ENCODE results near the gene RGL2.

The RGL2 gene

GRCh38 chr6:33249732-33250630, 48.8 kb downstream of the RGL2 start:
- no peak for ATAC-seq
- H3K9me3 Mint-ChIP-seq, result no peaks in the 10 kb centered on the region

GRCh38 chr6:33248932-33249731, 49.6 kb downstream of the RGL2 start:
- Mint-ChIP-seq H3K36me3 (peaks cover 32% of the 10 kb centered on the region), H3K27ac (peak overlapping the region; percentile 91), H3K27me3 (no peaks in the 10 kb centered on the region), H3K4me3 (peak overlapping the region; percentile 82), H3K4me1 (peaks cover 40% of the 10 kb centered on the region), H3K9me3 (no peaks in the 10 kb centered on the region)
- peak; percentile 96 for ATAC-seq

More at GRCh38 chr6:33249732-33250630, 48.8 kb downstream of the RGL2 start:
- Mint-ChIP-seq H3K27ac (peak overlapping the region; percentile 91), H3K36me3 (peaks cover 32% of the 10 kb centered on the region), H3K4me1 (peaks cover 40% of the 10 kb centered on the region), H3K27me3 (no peaks in the 10 kb centered on the region), H3K4me3 (peak overlapping the region; percentile 82)

- Mint-ChIP-seq H3K9me3 (no peaks in the 10 kb centered on the region), H3K36me3 (peaks cover 32% of the 10 kb centered on the region), H3K4me3 (peak overlapping the region; percentile 82), H3K4me1 (peaks cover 40% of the 10 kb centered on the region), H3K27me3 (no peaks in the 10 kb centered on the region), H3K27ac (peak overlapping the region; percentile 91)
- peak; percentile 38 for ATAC-seq
Measured at GRCh38 chr6:33248643-33248931, 50.2 kb downstream of the RGL2 start.

GRCh38 chr6:33247977-33248642, 50.6 kb downstream of the RGL2 start:
- peak; percentile 74 for ATAC-seq
- Mint-ChIP-seq H3K4me1 (peaks cover 40% of the 10 kb centered on the region), H3K9me3 (no peaks in the 10 kb centered on the region), H3K4me3 (peak overlapping the region; percentile 82), H3K27ac (peak overlapping the region; percentile 91), H3K36me3 (peaks cover 31% of the 10 kb centered on the region), H3K27me3 (no peaks in the 10 kb centered on the region)

- H3K9me3 Mint-ChIP-seq, result no peaks in the 10 kb centered on the region
- peaks cover 12% of the 10 kb centered on the region for H3K4me1 Mint-ChIP-seq
- no peak overlapping the region for H3K4me3 Mint-ChIP-seq
- no peaks in the 10 kb centered on the region for H3K36me3 Mint-ChIP-seq
- H3K27me3 Mint-ChIP-seq, result peaks cover 24% of the 10 kb centered on the region
- no peak overlapping the region for H3K27ac Mint-ChIP-seq
- no peak for ATAC-seq
Measured at GRCh38 chr6:33243476-33243875, 55.3 kb downstream of the RGL2 start.

- Mint-ChIP-seq H3K27ac (no peak overlapping the region), H3K36me3 (no peaks in the 10 kb centered on the region), H3K4me3 (no peak overlapping the region), H3K27me3 (peaks cover 27% of the 10 kb centered on the region), H3K9me3 (no peaks in the 10 kb centered on the region), H3K4me1 (peaks cover 4% of the 10 kb centered on the region)
- ATAC-seq, result no peak
Measured at GRCh38 chr6:33241968-33242367, 56.8 kb downstream of the RGL2 start.

Data from stimulated activated memory B cell treated with anti-CD40 and anti-IgM and Interleukin-4, amounts not matched to agents 10 μg/mL and 1 μg/mL and 100 μg/mL, for 72 hours (primary cell).